Measurements from ENCODE around the gene C10orf67.
"Not testable (repeated sequence)": the region's sequence is repeated elsewhere in the genome, so short reads cannot be mapped to it uniquely, and the experiment has no call there.

DNA sequence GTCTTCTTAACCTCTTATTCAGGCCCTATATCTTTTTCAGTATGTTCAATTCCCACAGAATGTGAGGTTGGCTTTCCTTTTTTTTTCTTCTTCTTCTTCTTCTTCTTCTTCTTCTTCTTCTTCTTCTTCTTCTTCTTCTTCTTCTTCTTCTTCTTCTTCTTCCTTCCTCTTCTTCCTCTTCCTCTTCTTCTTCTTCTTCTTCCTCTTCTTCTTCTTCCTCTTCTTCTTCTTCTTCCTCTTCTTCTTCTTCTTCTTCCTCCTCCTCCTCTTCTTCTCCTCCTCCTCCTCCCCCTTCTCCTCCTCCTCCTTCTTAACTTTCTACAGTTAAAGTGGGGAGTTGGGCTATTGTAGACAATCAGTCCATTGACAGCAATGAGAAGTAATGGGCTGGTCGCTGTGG is 6.1 kb upstream of the C10orf67 start:
- not testable (repeated sequence) for TF ChIP-seq POU5F1 (IDR thresholded peaks at IDR 0.05; ENCODE audit: low read depth, low read length); SRF (IDR thresholded peaks at IDR 0.05; ENCODE audit: low read depth, low read length); EP300 (IDR thresholded peaks at IDR 0.05; ENCODE audit: borderline replicate concordance in 1 of 2, low read depth in 2 of 2, low read length in 2 of 2); RAD21 (IDR thresholded peaks at IDR 0.05 in 1 of 2, conservative IDR thresholded peaks at IDR 0.05 in 1 of 2; ENCODE audit: low read depth in 2 of 2, low read length in 2 of 2); SAP30 (IDR thresholded peaks at IDR 0.05; ENCODE audit: insufficient read depth, insufficient replicate concordance, low read length); CBX8 (IDR thresholded peaks at IDR 0.05; ENCODE audit: borderline replicate concordance, low read depth, low read length); SP1 (IDR thresholded peaks at IDR 0.05; ENCODE audit: low read depth, low read length); POLR2A (IDR thresholded peaks at IDR 0.05; ENCODE audit: control extremely low read depth in 1 of 2, low read depth in 2 of 2, low read length in 2 of 2)
- TF ChIP-seq, protein P1, sequence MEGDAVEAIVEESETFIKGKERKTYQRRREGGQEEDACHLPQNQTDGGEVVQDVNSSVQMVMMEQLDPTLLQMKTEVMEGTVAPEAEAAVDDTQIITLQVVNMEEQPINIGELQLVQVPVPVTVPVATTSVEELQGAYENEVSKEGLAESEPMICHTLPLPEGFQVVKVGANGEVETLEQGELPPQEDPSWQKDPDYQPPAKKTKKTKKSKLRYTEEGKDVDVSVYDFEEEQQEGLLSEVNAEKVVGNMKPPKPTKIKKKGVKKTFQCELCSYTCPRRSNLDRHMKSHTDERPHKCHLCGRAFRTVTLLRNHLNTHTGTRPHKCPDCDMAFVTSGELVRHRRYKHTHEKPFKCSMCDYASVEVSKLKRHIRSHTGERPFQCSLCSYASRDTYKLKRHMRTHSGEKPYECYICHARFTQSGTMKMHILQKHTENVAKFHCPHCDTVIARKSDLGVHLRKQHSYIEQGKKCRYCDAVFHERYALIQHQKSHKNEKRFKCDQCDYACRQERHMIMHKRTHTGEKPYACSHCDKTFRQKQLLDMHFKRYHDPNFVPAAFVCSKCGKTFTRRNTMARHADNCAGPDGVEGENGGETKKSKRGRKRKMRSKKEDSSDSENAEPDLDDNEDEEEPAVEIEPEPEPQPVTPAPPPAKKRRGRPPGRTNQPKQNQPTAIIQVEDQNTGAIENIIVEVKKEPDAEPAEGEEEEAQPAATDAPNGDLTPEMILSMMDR (IDR thresholded peaks at IDR 0.05; ENCODE audit: control extremely low read depth in 1 of 3, insufficient read depth in 1 of 3, low read depth in 1 of 3, low read length in 3 of 3), result not testable (repeated sequence)

Measured in H1 (cell line).